Measurements from ENCODE around the gene RNF213. TPM values are rescaled to one million over a fixed set of nuclear protein-coding genes. Genes with fewer than 3 reads are reported as not detected.

RNF213 gene
- total RNA-seq, 1 donor from 2014 or later: 59.8 TPM

- DNase-seq (ENCODE audit: low spot score) (peak; percentile 73), ATAC-seq (peak; percentile 91)
These were observed 166.1 kb downstream of the RNF213 start for GRCh38 chr17:80426671-80427326.

- no peak for DNase-seq (ENCODE audit: low spot score)
These were observed 167.0 kb downstream of the RNF213 start for GRCh38 chr17:80427366-80428282.

GRCh38 chr17:80428363-80428762, 167.7 kb downstream of the RNF213 start:
- no peak for DNase-seq (ENCODE audit: low spot score)
- ATAC-seq: no peak

More at GRCh38 chr17:80427366-80428282, 167.0 kb downstream of the RNF213 start:
- ATAC-seq: no peak

GRCh38 chr17:80428796-80429195, 168.1 kb downstream of the RNF213 start:
- ATAC-seq (no peak), DNase-seq (ENCODE audit: low spot score) (no peak)

- ATAC-seq (no peak), DNase-seq (ENCODE audit: low spot score) (no peak)
These were observed 169.0 kb downstream of the RNF213 start for GRCh38 chr17:80429356-80430275.

GRCh38 chr17:80430446-80431245, 170.0 kb downstream of the RNF213 start:
- DNase-seq (ENCODE audit: low spot score) (no peak), ATAC-seq (no peak)

- ATAC-seq (no peak), DNase-seq (ENCODE audit: low spot score) (no peak)
These were observed 170.9 kb downstream of the RNF213 start for GRCh38 chr17:80431246-80432195.

- DNase-seq (ENCODE audit: low spot score) (no peak), ATAC-seq (no peak)
These were observed 171.8 kb downstream of the RNF213 start for GRCh38 chr17:80432350-80432955.

- no peak for ATAC-seq
- no peak for DNase-seq (ENCODE audit: low spot score)
These were observed 172.4 kb downstream of the RNF213 start for GRCh38 chr17:80432961-80433550.

- DNase-seq (ENCODE audit: low spot score) (no peak), ATAC-seq (no peak)
These were observed 173.4 kb downstream of the RNF213 start for GRCh38 chr17:80433916-80434666.

GRCh38 chr17:80437532-80437931, 176.9 kb downstream of the RNF213 start:
- ATAC-seq: no peak
- DNase-seq (ENCODE audit: low spot score): no peak

- ATAC-seq: no peak
- no peak for DNase-seq (ENCODE audit: low spot score)
These were observed 178.2 kb downstream of the RNF213 start for GRCh38 chr17:80438806-80439205.

GRCh38 chr17:80439499-80439898, 178.8 kb downstream of the RNF213 start:
- DNase-seq (ENCODE audit: low spot score) (no peak), ATAC-seq (no peak)

- ATAC-seq (peak; percentile 42), DNase-seq (ENCODE audit: low spot score) (no peak)
These were observed 180.5 kb downstream of the RNF213 start for GRCh38 chr17:80441133-80441578.

- ATAC-seq (no peak), DNase-seq (ENCODE audit: low spot score) (no peak)
These were observed 181.1 kb downstream of the RNF213 start for GRCh38 chr17:80441598-80442322.

- DNase-seq (ENCODE audit: low spot score) (no peak), ATAC-seq (no peak)
These were observed 181.6 kb downstream of the RNF213 start for GRCh38 chr17:80442323-80442659.

GRCh38 chr17:80442764-80443163, 182.1 kb downstream of the RNF213 start:
- ATAC-seq: no peak
- DNase-seq (ENCODE audit: low spot score): no peak
